Measurements from ENCODE around the gene TMX1. TPM values are rescaled to one million over a fixed set of nuclear protein-coding genes. Genes with fewer than 3 reads are reported as not detected.
"Not testable (repeated sequence)": the region's sequence is repeated elsewhere in the genome, so short reads cannot be mapped to it uniquely, and the experiment has no call there.

TMX1 gene
- total RNA-seq, 4 donors from 2014 or later: 35.9 to 44.6 (median 43.0) TPM

DNA sequence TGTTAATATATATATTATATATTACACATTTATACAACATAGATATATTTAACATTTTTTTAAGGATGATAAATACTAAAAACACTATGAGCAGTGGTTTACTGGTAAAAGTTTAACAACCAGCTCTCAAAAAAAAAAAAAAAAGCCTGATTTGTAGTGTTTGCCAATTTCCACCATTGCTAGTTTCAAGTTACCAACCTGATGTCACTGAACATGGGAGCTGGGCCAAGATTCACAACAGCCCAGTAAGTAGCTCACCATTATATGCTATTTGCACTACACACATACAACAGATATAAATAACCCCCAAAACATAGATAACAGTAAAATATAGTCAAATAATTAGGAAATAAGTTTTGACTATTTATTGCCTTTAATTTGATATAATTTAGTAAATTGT is 28.9 kb upstream of the TMX1 start:
- intact Hi-C loops (cut with DNase I): no loop called here
- no peaks in the 10 kb centered on the region for H3K27me3 ChIP-seq
- H3K4me1 ChIP-seq: no peaks in the 10 kb centered on the region
- TF ChIP-seq, protein P1, sequence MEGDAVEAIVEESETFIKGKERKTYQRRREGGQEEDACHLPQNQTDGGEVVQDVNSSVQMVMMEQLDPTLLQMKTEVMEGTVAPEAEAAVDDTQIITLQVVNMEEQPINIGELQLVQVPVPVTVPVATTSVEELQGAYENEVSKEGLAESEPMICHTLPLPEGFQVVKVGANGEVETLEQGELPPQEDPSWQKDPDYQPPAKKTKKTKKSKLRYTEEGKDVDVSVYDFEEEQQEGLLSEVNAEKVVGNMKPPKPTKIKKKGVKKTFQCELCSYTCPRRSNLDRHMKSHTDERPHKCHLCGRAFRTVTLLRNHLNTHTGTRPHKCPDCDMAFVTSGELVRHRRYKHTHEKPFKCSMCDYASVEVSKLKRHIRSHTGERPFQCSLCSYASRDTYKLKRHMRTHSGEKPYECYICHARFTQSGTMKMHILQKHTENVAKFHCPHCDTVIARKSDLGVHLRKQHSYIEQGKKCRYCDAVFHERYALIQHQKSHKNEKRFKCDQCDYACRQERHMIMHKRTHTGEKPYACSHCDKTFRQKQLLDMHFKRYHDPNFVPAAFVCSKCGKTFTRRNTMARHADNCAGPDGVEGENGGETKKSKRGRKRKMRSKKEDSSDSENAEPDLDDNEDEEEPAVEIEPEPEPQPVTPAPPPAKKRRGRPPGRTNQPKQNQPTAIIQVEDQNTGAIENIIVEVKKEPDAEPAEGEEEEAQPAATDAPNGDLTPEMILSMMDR (IDR thresholded peaks at IDR 0.05): no peak
- H3K27ac ChIP-seq: no peak overlapping the region
- H3K9me3 ChIP-seq: no peaks in the 10 kb centered on the region
- no peaks in the 10 kb centered on the region for H3K36me3 ChIP-seq
- no peak overlapping the region for H3K4me3 ChIP-seq (replicated peaks in 1 of 3)
- DNase-seq: peak; percentile 26 to 28

DNA sequence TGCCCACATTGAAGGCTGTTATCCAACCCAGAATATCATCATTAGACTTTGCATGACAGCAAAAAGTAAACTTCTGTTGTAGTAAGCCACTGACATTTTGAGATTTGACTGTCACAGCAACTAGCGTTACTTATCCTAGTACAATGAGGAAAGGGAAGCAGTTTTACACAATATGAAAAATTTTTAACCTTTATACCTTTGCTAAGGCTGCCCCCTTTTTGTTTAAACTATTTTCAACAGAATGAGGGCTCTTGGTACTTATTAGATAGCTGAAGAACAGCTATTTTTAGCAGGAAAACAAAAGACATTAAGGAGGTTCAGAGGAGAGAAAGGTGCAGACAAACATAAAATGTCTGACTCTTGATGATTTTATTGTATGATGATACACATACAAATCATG is 23.4 kb upstream of the TMX1 start:
- Histone ChIP-seq H3K9me3 (no peaks in the 10 kb centered on the region), H3K27me3 (no peaks in the 10 kb centered on the region), H3K36me3 (no peaks in the 10 kb centered on the region), H3K4me3 (replicated peaks in 1 of 3) (no peak overlapping the region), H3K27ac (no peak overlapping the region), H3K4me1 (no peaks in the 10 kb centered on the region)
- intact Hi-C loops (cut with DNase I): loop anchor here (5.0 kb wide), 1 partner anchor 259 kb away; no protein-coding TSS in a partner anchor
- WGBS, 2 donors: 68 to 87% methylated on average over 1 of the region's 1 CpG
- no peak for DNase-seq
- no peak for TF ChIP-seq POLR2A (IDR thresholded peaks at IDR 0.05)
- TF ChIP-seq, protein P1 (IDR thresholded peaks at IDR 0.05): no peak

DNA sequence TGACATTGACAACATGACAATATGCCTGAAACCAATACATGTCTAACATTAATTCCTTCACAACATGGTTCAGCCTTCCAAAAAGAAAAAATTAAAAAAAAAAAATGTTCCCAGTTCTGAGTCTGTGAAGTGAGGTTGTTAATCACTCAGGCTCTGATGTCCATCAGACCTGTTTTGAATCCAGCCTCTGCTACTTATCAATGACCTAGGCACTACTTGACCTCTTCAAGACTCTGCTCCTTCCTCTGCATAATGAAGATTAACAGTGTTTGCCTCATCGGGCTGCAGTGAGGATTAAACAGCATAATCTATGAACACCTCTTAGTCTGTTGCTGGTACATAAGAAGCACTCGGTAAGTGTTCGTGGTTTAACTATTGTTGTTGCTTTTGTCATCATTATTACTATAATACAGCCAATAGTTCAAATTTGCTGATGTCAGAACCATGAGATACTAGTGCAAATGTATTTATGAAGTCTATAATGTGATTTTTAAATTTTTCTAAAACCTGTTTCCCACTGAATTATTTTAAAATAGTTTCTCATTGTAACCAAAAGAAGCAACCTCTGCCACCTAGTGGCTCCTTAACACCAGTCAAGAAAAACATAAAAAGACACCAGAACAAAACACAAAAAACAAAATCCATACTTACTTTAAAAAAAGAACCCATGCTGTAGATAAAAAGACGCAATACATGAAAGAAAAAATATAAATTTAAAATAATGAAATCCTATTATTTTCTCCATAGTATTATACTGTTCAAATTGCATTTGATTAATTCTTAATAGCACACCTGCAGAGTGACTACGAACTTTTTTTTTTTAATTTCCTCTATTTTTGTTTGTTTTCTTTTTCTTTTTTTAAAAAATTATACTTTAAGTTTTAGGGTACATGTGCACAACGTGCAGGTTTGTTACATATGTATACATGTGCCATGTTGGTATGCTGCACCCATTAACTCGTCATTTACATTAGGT is 20.3 kb upstream of the TMX1 start:
- WGBS, 2 donors: 57 to 62% methylated on average over 7 of the region's 7 CpGs
- intact Hi-C loops (cut with DNase I): loop anchor here (5.0 kb wide), 1 partner anchor 262 kb away; no protein-coding TSS in a partner anchor
- Histone ChIP-seq H3K27me3 (no peaks in the 10 kb centered on the region), H3K27ac (no peak overlapping the region), H3K4me3 (replicated peaks in 1 of 3) (no peak overlapping the region), H3K9me3 (no peaks in the 10 kb centered on the region), H3K4me1 (no peaks in the 10 kb centered on the region), H3K36me3 (no peaks in the 10 kb centered on the region)
- peak in 1 of 2 donors; percentile 7 for DNase-seq
- TF ChIP-seq POLR2A (IDR thresholded peaks at IDR 0.05): no peak
- TF ChIP-seq, protein P1 (IDR thresholded peaks at IDR 0.05): peak in 4 of 6 experiments; percentile 16 to 71 (median 57)

DNA sequence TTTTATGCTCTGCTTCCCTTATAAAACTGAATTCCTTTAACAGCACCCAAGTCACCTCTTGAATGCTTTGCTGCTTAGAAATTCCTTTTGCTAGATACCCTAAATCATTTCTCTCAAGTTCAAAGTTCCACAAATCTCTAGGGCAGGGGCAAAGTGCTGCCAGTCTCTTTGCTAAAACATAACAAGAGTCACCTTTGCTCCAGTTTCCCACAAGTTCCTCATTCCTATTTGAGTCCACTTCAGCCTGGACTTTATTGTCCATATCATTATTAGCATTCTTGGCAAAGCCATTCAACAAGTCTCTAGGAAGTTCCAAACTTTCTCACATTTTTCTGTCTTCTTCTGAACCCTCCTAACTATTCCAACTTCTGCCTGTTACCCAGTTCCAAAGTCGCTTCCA is 16.6 kb upstream of the TMX1 start:
- H3K4me1 ChIP-seq; DNase-seq; H3K9me3 ChIP-seq; H3K27me3 ChIP-seq; H3K36me3 ChIP-seq; intact Hi-C loops (cut with DNase I); H3K4me3 ChIP-seq (replicated peaks in 1 of 3); H3K27ac ChIP-seq: not testable (repeated sequence)
- WGBS, 2 donors: 96 to 100% methylated on average over 1 of the region's 1 CpG

DNA sequence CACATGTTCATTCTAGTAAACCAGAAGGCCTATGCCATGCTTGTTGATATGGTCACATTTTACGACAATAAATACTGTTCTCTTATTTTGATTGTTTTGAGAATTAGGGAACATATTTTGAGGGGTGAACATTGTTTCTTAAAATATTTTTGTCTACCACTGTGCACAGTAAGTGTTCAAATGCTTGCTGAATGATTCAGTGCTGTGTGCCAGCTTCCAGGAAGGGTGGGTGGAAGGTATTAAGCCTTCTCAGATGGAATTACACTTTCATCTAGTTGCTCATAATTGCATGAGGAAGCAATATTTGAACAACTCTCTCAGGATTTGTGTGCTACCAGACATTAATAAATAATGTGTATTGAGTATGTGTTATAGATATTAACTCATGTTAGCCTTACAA is 15.5 kb upstream of the TMX1 start:
- WGBS, 2 donors: 94 to 97% methylated on average over 1 of the region's 1 CpG
- Histone ChIP-seq H3K27me3 (no peaks in the 10 kb centered on the region), H3K9me3 (no peaks in the 10 kb centered on the region), H3K36me3 (no peaks in the 10 kb centered on the region), H3K4me3 (replicated peaks in 1 of 3) (no peak overlapping the region), H3K27ac (no peak overlapping the region), H3K4me1 (no peaks in the 10 kb centered on the region)
- no peak for DNase-seq
- intact Hi-C loops (cut with DNase I): no loop called here
- TF ChIP-seq POLR2A (IDR thresholded peaks at IDR 0.05): no peak
- TF ChIP-seq, protein P1 (IDR thresholded peaks at IDR 0.05): no peak
